ENCODE measurements around the gene ADGRA1.

ADGRA1 gene

GRCh38 chr10:133180192-133180964, 92.7 kb downstream of the ADGRA1 start:
- no peak for DNase-seq (ENCODE audit: low spot score)

GRCh38 chr10:133180965-133181639, 93.4 kb downstream of the ADGRA1 start:
- no peak for DNase-seq (ENCODE audit: low spot score)
